Measurements from ENCODE around the gene ZBTB42. TPM values are rescaled to one million over a fixed set of nuclear protein-coding genes. Genes with fewer than 3 reads are reported as not detected.
A peak's percentile ranks its signal among the peaks of the same experiment; 100 is the strongest.

The ZBTB42 gene
- total and polyA plus RNA-seq, 2 of the 13 experiments (the other 11 are each of a cell fraction or from before 2014, with no cell fraction given), result 2.8 to 4.2 TPM

DNA sequence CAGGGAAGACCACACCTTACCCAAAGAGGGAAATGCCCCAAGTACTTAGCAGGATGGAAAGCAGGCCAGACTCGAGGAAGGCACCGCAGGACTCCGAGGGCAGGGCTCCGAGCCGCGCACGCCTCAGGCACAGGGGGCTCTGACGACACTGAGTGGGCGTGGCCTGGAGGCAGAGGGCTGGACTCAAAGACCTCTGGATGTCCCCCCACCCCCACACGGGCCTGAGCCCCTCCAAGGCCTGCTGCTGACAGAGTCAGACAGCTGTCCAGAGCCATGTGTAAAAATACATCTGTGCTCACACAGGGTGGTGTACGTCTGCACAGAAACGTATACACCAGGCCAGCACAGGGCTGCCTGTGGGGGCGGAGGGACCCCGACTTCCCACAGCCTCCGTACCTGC lies 6.8 kb upstream of the ZBTB42 start (continued):
- TF ChIP-seq NR2C2 (CRISPR knock-in tag; IDR thresholded peaks at IDR 0.05; ENCODE audit: borderline replicate concordance) (peak; percentile 4; the same call in 1 of the 2 replicates), MLLT10 (CRISPR knock-in tag; IDR thresholded peaks at IDR 0.05) (no peak), NRL (CRISPR knock-in tag; IDR thresholded peaks at IDR 0.05; ENCODE audit: borderline replicate concordance) (peak; percentile 4; the same call in 1 of the 2 replicates), SP4 (CRISPR knock-in tag; IDR thresholded peaks at IDR 0.05) (0 out of 2 replicates have a peak, but pooled peaks have one; percentile 42), ZBTB8A (CRISPR knock-in tag; IDR thresholded peaks at IDR 0.05; ENCODE audit: borderline replicate concordance, low read depth) (no peak), ZNF432 (CRISPR knock-in tag; IDR thresholded peaks at IDR 0.05; ENCODE audit: borderline replicate concordance) (no peak), PITX1 (CRISPR knock-in tag; IDR thresholded peaks at IDR 0.05) (0 out of 2 replicates have a peak, but pooled peaks have one; percentile 10), SMARCC2 (IDR thresholded peaks at IDR 0.05) (no peak), GATAD2A (CRISPR knock-in tag; IDR thresholded peaks at IDR 0.05) (peak; percentile 17; the same call in 1 of the 2 replicates), FOXO1 (CRISPR knock-in tag; IDR thresholded peaks at IDR 0.05) (no peak), ZNF468 (CRISPR knock-in tag; IDR thresholded peaks at IDR 0.05) (no peak), RBM39 (IDR thresholded peaks at IDR 0.05; ENCODE audit: low read depth, low read length, poor library complexity, severe bottlenecking) (no peak), TBX2 (CRISPR knock-in tag; IDR thresholded peaks at IDR 0.05; ENCODE audit: borderline replicate concordance) (no peak; the same call in 1 of the 2 replicates), SPEN (CRISPR knock-in tag; IDR thresholded peaks at IDR 0.05; ENCODE audit: low read depth) (no peak), AKAP8 (CRISPR knock-in tag; IDR thresholded peaks at IDR 0.05) (no peak; the same call in 1 of the 2 replicates)
- TF ChIP-seq, protein P1, sequence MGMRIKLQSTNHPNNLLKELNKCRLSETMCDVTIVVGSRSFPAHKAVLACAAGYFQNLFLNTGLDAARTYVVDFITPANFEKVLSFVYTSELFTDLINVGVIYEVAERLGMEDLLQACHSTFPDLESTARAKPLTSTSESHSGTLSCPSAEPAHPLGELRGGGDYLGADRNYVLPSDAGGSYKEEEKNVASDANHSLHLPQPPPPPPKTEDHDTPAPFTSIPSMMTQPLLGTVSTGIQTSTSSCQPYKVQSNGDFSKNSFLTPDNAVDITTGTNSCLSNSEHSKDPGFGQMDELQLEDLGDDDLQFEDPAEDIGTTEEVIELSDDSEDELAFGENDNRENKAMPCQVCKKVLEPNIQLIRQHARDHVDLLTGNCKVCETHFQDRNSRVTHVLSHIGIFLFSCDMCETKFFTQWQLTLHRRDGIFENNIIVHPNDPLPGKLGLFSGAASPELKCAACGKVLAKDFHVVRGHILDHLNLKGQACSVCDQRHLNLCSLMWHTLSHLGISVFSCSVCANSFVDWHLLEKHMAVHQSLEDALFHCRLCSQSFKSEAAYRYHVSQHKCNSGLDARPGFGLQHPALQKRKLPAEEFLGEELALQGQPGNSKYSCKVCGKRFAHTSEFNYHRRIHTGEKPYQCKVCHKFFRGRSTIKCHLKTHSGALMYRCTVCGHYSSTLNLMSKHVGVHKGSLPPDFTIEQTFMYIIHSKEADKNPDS (CRISPR knock-in tag; IDR thresholded peaks at IDR 0.05), result no peak
- TF ChIP-seq, protein P2, sequence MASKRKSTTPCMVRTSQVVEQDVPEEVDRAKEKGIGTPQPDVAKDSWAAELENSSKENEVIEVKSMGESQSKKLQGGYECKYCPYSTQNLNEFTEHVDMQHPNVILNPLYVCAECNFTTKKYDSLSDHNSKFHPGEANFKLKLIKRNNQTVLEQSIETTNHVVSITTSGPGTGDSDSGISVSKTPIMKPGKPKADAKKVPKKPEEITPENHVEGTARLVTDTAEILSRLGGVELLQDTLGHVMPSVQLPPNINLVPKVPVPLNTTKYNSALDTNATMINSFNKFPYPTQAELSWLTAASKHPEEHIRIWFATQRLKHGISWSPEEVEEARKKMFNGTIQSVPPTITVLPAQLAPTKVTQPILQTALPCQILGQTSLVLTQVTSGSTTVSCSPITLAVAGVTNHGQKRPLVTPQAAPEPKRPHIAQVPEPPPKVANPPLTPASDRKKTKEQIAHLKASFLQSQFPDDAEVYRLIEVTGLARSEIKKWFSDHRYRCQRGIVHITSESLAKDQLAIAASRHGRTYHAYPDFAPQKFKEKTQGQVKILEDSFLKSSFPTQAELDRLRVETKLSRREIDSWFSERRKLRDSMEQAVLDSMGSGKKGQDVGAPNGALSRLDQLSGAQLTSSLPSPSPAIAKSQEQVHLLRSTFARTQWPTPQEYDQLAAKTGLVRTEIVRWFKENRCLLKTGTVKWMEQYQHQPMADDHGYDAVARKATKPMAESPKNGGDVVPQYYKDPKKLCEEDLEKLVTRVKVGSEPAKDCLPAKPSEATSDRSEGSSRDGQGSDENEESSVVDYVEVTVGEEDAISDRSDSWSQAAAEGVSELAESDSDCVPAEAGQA (IDR thresholded peaks at IDR 0.05; ENCODE audit: low read depth), result no peak
- TF ChIP-seq, protein P2 (CRISPR knock-in tag; IDR thresholded peaks at IDR 0.05; ENCODE audit: borderline replicate concordance), result no peak
- TF ChIP-seq, protein P3, sequence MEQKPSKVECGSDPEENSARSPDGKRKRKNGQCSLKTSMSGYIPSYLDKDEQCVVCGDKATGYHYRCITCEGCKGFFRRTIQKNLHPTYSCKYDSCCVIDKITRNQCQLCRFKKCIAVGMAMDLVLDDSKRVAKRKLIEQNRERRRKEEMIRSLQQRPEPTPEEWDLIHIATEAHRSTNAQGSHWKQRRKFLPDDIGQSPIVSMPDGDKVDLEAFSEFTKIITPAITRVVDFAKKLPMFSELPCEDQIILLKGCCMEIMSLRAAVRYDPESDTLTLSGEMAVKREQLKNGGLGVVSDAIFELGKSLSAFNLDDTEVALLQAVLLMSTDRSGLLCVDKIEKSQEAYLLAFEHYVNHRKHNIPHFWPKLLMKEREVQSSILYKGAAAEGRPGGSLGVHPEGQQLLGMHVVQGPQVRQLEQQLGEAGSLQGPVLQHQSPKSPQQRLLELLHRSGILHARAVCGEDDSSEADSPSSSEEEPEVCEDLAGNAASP (CRISPR knock-in tag; IDR thresholded peaks at IDR 0.05; ENCODE audit: borderline replicate concordance), result 0 out of 2 replicates have a peak, but pooled peaks have one; percentile 6
- TF ChIP-seq, protein P4, sequence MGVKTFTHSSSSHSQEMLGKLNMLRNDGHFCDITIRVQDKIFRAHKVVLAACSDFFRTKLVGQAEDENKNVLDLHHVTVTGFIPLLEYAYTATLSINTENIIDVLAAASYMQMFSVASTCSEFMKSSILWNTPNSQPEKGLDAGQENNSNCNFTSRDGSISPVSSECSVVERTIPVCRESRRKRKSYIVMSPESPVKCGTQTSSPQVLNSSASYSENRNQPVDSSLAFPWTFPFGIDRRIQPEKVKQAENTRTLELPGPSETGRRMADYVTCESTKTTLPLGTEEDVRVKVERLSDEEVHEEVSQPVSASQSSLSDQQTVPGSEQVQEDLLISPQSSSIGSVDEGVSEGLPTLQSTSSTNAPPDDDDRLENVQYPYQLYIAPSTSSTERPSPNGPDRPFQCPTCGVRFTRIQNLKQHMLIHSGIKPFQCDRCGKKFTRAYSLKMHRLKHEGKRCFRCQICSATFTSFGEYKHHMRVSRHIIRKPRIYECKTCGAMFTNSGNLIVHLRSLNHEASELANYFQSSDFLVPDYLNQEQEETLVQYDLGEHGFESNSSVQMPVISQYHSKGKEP (CRISPR knock-in tag; IDR thresholded peaks at IDR 0.05), result no peak

Measured in HepG2 (cell line).